ENCODE data around the gene ACTG1. TPM values are rescaled to one million over a fixed set of nuclear protein-coding genes. Genes with fewer than 3 reads are reported as not detected.
A peak's percentile ranks its signal among the peaks of the same experiment; 100 is the strongest.

ACTG1 gene
- total RNA-seq, 1 experiment from 2014 or later = 2,634 TPM

GRCh38 chr17:81476635-81477034 lies 36.0 kb downstream of the ACTG1 start:
- no peaks in the 10 kb centered on the region for H3K79me2 ChIP-seq (ENCODE audit: low read length)
- no peak overlapping the region for H3K4me2 ChIP-seq (ENCODE audit: low read depth, low read length, poor library complexity, severe bottlenecking)
- H3K27me3 ChIP-seq (ENCODE audit: low read length) = no peaks in the 10 kb centered on the region
- no peak overlapping the region for H2AFZ ChIP-seq (ENCODE audit: low read length)
- no peaks in the 10 kb centered on the region for H3K4me1 ChIP-seq (ENCODE audit: low read length)
- H3K9me2 ChIP-seq (replicated peaks; ENCODE audit: insufficient read depth, low read length) = no peaks in the 10 kb centered on the region
- H3K9ac ChIP-seq (ENCODE audit: low read length) = no peak overlapping the region
- no peaks in the 10 kb centered on the region for H3K36me3 ChIP-seq (ENCODE audit: insufficient read depth, low read length)
- no peak overlapping the region for H3K4me3 ChIP-seq (ENCODE audit: low read length)
- no peaks in the 10 kb centered on the region for H4K20me1 ChIP-seq (ENCODE audit: insufficient read depth, low read depth, low read length)
- H3K9me3 ChIP-seq (ENCODE audit: low read length) = no peaks in the 10 kb centered on the region
- no peak for DNase-seq
- no peak overlapping the region for H3K27ac ChIP-seq (ENCODE audit: low read length)

DNA sequence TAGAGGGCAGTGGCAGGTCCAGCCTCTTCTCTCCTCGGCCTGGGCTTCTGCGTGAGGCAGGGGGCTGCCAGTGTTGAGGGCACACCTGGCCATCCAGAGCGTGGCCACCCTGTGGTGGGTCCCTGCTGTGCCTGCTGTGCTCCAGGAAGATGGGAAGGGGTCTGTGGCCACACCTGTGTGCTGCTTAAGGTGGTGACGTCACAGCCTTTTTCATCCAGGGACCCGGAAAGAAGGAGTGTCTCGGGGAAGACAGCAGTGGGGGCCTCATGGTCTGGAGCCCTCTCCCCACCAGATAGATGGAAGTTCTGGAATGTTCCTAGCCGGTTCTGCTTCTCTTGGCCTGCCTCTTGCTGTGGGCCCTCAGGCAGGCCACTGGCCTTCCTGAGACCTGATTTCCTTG lies 36.5 kb downstream of the ACTG1 start:
- no peak for DNase-seq
- no peaks in the 10 kb centered on the region for H3K27me3 ChIP-seq (ENCODE audit: low read length)
- H3K4me3 ChIP-seq (ENCODE audit: low read length) = no peak overlapping the region
- no peaks in the 10 kb centered on the region for H3K4me1 ChIP-seq (ENCODE audit: low read length)
- no peaks in the 10 kb centered on the region for H3K36me3 ChIP-seq (ENCODE audit: insufficient read depth, low read length)
- no peak overlapping the region for H2AFZ ChIP-seq (ENCODE audit: low read length)
- H3K79me2 ChIP-seq (ENCODE audit: low read length) = no peaks in the 10 kb centered on the region
- H3K9ac ChIP-seq (ENCODE audit: low read length) = no peak overlapping the region
- no peak overlapping the region for H3K27ac ChIP-seq (ENCODE audit: low read length)
- H3K4me2 ChIP-seq (ENCODE audit: low read depth, low read length, poor library complexity, severe bottlenecking) = no peak overlapping the region
- H3K9me3 ChIP-seq (ENCODE audit: low read length) = no peaks in the 10 kb centered on the region
- no peaks in the 10 kb centered on the region for H3K9me2 ChIP-seq (replicated peaks; ENCODE audit: insufficient read depth, low read length)
- H4K20me1 ChIP-seq (ENCODE audit: insufficient read depth, low read depth, low read length) = no peaks in the 10 kb centered on the region

DNA sequence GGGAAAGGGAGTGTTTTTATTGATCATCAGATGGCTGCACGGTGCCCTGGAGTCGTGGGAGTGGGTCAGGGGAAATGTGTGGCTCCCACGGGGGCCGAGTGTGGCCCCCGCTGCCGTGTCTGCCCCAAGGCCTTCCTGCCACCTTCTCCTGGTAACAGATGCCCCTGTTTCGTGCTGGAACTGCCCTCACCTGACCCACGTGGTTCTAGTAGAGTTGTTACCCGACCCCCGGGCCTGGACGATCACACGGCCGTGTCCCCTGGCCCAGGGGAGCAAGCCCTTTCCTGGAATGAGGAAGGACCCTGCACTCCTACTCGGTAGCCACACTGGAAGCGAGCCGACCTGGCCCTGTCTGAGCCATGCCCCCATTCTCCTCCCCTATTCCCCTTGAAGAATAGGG lies 37.6 kb downstream of the ACTG1 start:
- Histone ChIP-seq H3K4me1 (ENCODE audit: low read length) (no peaks in the 10 kb centered on the region), H3K79me2 (ENCODE audit: low read length) (no peaks in the 10 kb centered on the region), H3K9me2 (replicated peaks; ENCODE audit: insufficient read depth, low read length) (no peaks in the 10 kb centered on the region), H2AFZ (ENCODE audit: low read length) (no peak overlapping the region), H3K9me3 (ENCODE audit: low read length) (no peaks in the 10 kb centered on the region), H3K36me3 (ENCODE audit: insufficient read depth, low read length) (no peaks in the 10 kb centered on the region), H3K4me3 (ENCODE audit: low read length) (no peak overlapping the region), H4K20me1 (ENCODE audit: insufficient read depth, low read depth, low read length) (no peaks in the 10 kb centered on the region), H3K4me2 (ENCODE audit: low read depth, low read length, poor library complexity, severe bottlenecking) (no peak overlapping the region), H3K27ac (ENCODE audit: low read length) (no peak overlapping the region), H3K27me3 (ENCODE audit: low read length) (no peaks in the 10 kb centered on the region), H3K9ac (ENCODE audit: low read length) (no peak overlapping the region)
- no peak for DNase-seq

DNA sequence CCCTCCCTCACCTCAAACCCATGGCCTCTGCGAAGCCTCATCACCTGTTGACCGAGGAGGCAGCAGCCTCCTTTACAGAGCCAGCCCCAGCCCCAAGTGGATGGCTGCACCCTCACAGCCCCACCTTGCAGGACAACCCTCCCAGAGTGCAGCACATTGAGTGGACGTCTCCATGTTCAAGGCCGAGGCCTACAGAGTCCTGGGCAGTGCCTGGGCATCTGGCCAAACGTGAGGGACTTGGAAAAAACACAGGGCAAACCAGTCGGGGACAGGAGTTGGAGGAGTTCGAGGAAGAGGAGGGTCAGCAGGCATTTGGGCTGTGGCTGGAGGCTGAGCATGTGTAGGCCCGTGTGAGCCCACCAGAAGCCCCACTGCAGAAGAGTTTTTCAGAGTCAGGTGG lies 39.6 kb downstream of the ACTG1 start:
- H3K27me3 ChIP-seq (ENCODE audit: low read length) = no peaks in the 10 kb centered on the region
- no peak overlapping the region for H3K4me2 ChIP-seq (ENCODE audit: low read depth, low read length, poor library complexity, severe bottlenecking)
- H3K9me3 ChIP-seq (ENCODE audit: low read length) = no peaks in the 10 kb centered on the region
- no peaks in the 10 kb centered on the region for H3K79me2 ChIP-seq (ENCODE audit: low read length)
- H3K9ac ChIP-seq (ENCODE audit: low read length) = no peak overlapping the region
- H3K36me3 ChIP-seq (ENCODE audit: insufficient read depth, low read length) = no peaks in the 10 kb centered on the region
- no peak overlapping the region for H2AFZ ChIP-seq (ENCODE audit: low read length)
- no peak overlapping the region for H3K27ac ChIP-seq (ENCODE audit: low read length)
- no peaks in the 10 kb centered on the region for H4K20me1 ChIP-seq (ENCODE audit: insufficient read depth, low read depth, low read length)
- no peaks in the 10 kb centered on the region for H3K9me2 ChIP-seq (replicated peaks; ENCODE audit: insufficient read depth, low read length)
- no peaks in the 10 kb centered on the region for H3K4me1 ChIP-seq (ENCODE audit: low read length)
- no peak for DNase-seq
- no peak overlapping the region for H3K4me3 ChIP-seq (ENCODE audit: low read length)

GRCh38 chr17:81471818-81472456 lies 40.7 kb downstream of the ACTG1 start:
- no peaks in the 10 kb centered on the region for H3K36me3 ChIP-seq (ENCODE audit: insufficient read depth, low read length)
- no peak overlapping the region for H3K27ac ChIP-seq (ENCODE audit: low read length)
- no peaks in the 10 kb centered on the region for H3K9me2 ChIP-seq (replicated peaks; ENCODE audit: insufficient read depth, low read length)
- H3K27me3 ChIP-seq (ENCODE audit: low read length) = no peaks in the 10 kb centered on the region
- H3K79me2 ChIP-seq (ENCODE audit: low read length) = no peaks in the 10 kb centered on the region
- H3K4me2 ChIP-seq (ENCODE audit: low read depth, low read length, poor library complexity, severe bottlenecking) = no peak overlapping the region
- no peaks in the 10 kb centered on the region for H3K4me1 ChIP-seq (ENCODE audit: low read length)
- DNase-seq = peak; percentile 60
- H3K4me3 ChIP-seq (ENCODE audit: low read length) = no peak overlapping the region
- H2AFZ ChIP-seq (ENCODE audit: low read length) = no peak overlapping the region
- H3K9me3 ChIP-seq (ENCODE audit: low read length) = no peaks in the 10 kb centered on the region
- no peaks in the 10 kb centered on the region for H4K20me1 ChIP-seq (ENCODE audit: insufficient read depth, low read depth, low read length)
- no peak overlapping the region for H3K9ac ChIP-seq (ENCODE audit: low read length)

- no peak overlapping the region for H3K4me2 ChIP-seq (ENCODE audit: low read depth, low read length, poor library complexity, severe bottlenecking)
- H3K9me2 ChIP-seq (replicated peaks; ENCODE audit: insufficient read depth, low read length) = no peaks in the 10 kb centered on the region
- DNase-seq = no peak
- no peak overlapping the region for H3K27ac ChIP-seq (ENCODE audit: low read length)
- no peaks in the 10 kb centered on the region for H3K27me3 ChIP-seq (ENCODE audit: low read length)
- H4K20me1 ChIP-seq (ENCODE audit: insufficient read depth, low read depth, low read length) = no peaks in the 10 kb centered on the region
- H2AFZ ChIP-seq (ENCODE audit: low read length) = no peak overlapping the region
- H3K9me3 ChIP-seq (ENCODE audit: low read length) = no peaks in the 10 kb centered on the region
- no peaks in the 10 kb centered on the region for H3K79me2 ChIP-seq (ENCODE audit: low read length)
- H3K4me1 ChIP-seq (ENCODE audit: low read length) = no peaks in the 10 kb centered on the region
- H3K4me3 ChIP-seq (ENCODE audit: low read length) = no peak overlapping the region
- no peak overlapping the region for H3K9ac ChIP-seq (ENCODE audit: low read length)
- no peaks in the 10 kb centered on the region for H3K36me3 ChIP-seq (ENCODE audit: insufficient read depth, low read length)
These were observed 41.4 kb downstream of the ACTG1 start for GRCh38 chr17:81470944-81471817.

DNA sequence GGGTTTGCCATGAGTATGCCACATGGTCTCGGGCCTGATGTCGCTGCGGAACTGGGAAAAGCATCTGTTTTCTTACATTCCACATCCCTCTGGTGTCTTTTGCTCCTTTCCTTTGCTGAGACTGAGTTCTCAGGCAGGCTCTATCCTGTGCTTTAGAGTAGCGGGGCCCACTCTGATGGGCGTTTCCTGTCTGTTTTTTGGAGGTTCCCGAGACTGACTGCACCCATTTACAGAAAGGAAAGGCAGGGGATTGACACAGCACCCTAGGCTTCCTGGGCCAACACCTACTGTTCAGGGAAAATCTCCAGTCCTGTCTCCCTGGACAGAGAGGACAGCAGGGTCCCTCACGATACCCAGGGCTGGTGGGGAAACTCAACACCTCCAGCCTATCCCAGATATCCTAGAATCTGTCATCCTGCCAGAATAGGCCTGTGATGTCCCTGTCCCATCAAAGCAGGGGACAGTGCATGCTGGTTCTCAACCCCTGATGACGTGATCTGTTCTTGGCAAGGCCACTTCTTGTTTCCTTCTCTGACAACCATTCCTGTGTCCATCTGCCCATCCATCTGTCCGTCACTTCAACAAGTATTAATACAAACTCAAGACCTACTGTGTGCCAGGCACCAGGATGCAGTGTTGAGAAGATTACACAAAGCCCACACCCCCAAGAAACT lies 42.2 kb downstream of the ACTG1 start:
- no peaks in the 10 kb centered on the region for H3K36me3 ChIP-seq (ENCODE audit: insufficient read depth, low read length)
- no peak for DNase-seq
- no peaks in the 10 kb centered on the region for H3K9me3 ChIP-seq (ENCODE audit: low read length)
- no peak overlapping the region for H3K9ac ChIP-seq (ENCODE audit: low read length)
- no peaks in the 10 kb centered on the region for H4K20me1 ChIP-seq (ENCODE audit: insufficient read depth, low read depth, low read length)
- H3K79me2 ChIP-seq (ENCODE audit: low read length) = no peaks in the 10 kb centered on the region
- H3K4me2 ChIP-seq (ENCODE audit: low read depth, low read length, poor library complexity, severe bottlenecking) = no peak overlapping the region
- H3K27me3 ChIP-seq (ENCODE audit: low read length) = no peaks in the 10 kb centered on the region
- H3K4me1 ChIP-seq (ENCODE audit: low read length) = no peaks in the 10 kb centered on the region
- H3K4me3 ChIP-seq (ENCODE audit: low read length) = no peak overlapping the region
- H3K9me2 ChIP-seq (replicated peaks; ENCODE audit: insufficient read depth, low read length) = no peaks in the 10 kb centered on the region
- no peak overlapping the region for H2AFZ ChIP-seq (ENCODE audit: low read length)
- H3K27ac ChIP-seq (ENCODE audit: low read length) = no peak overlapping the region

- Histone ChIP-seq H2AFZ (ENCODE audit: low read length) (no peak overlapping the region), H4K20me1 (ENCODE audit: insufficient read depth, low read depth, low read length) (no peaks in the 10 kb centered on the region), H3K9me3 (ENCODE audit: low read length) (no peaks in the 10 kb centered on the region), H3K79me2 (ENCODE audit: low read length) (no peaks in the 10 kb centered on the region), H3K27ac (ENCODE audit: low read length) (no peak overlapping the region), H3K36me3 (ENCODE audit: insufficient read depth, low read length) (no peaks in the 10 kb centered on the region), H3K27me3 (ENCODE audit: low read length) (no peaks in the 10 kb centered on the region), H3K4me1 (ENCODE audit: low read length) (no peaks in the 10 kb centered on the region), H3K9me2 (replicated peaks; ENCODE audit: insufficient read depth, low read length) (no peaks in the 10 kb centered on the region), H3K9ac (ENCODE audit: low read length) (no peak overlapping the region), H3K4me2 (ENCODE audit: low read depth, low read length, poor library complexity, severe bottlenecking) (no peak overlapping the region), H3K4me3 (ENCODE audit: low read length) (no peak overlapping the region)
- no peak for DNase-seq
These were observed 43.3 kb downstream of the ACTG1 start for GRCh38 chr17:81469266-81469665.
